ENCODE results near the gene GUCY1B1. TPM values are rescaled to one million over a fixed set of nuclear protein-coding genes. Genes with fewer than 3 reads are reported as not detected.

GUCY1B1 gene
- total RNA-seq, 6 experiments from 2014 or later = 0.07 TPM; not detected in 5

- Mint-ChIP-seq H3K36me3 (ENCODE audit: low read depth) (no peaks in the 10 kb centered on the region), H3K4me3 (no peak overlapping the region), H3K27me3 (ENCODE audit: insufficient read depth) (peaks cover 2% of the 10 kb centered on the region; the same call in 1 of the 2 replicates), H3K9me3 (peaks cover 13% of the 10 kb centered on the region), H3K27ac (no peak overlapping the region), H3K4me1 (ENCODE audit: low read depth) (peaks cover 6% of the 10 kb centered on the region; the same call in 1 of the 2 replicates)
- TF ChIP-seq CTCF (IDR thresholded peaks at IDR 0.05) = no peak
- no peak for DNase-seq
Observed at GRCh38 chr4:155842080-155842479, 83.3 kb downstream of the GUCY1B1 start.

GRCh38 chr4:155846929-155847328 is 88.1 kb downstream of the GUCY1B1 start:
- no peaks in the 10 kb centered on the region for H3K36me3 Mint-ChIP-seq (ENCODE audit: low read depth)
- H3K27ac Mint-ChIP-seq = no peak overlapping the region
- H3K4me3 Mint-ChIP-seq = no peak overlapping the region
- H3K4me1 Mint-ChIP-seq (ENCODE audit: low read depth) = no peaks in the 10 kb centered on the region
- no peak for TF ChIP-seq CTCF (IDR thresholded peaks at IDR 0.05)
- no peaks in the 10 kb centered on the region for H3K27me3 Mint-ChIP-seq (ENCODE audit: insufficient read depth)
- peaks cover 24% of the 10 kb centered on the region for H3K9me3 Mint-ChIP-seq
- no peak for DNase-seq

- Mint-ChIP-seq H3K27ac (no peak overlapping the region), H3K4me1 (ENCODE audit: low read depth) (no peaks in the 10 kb centered on the region; the same call in 1 of the 2 replicates), H3K27me3 (ENCODE audit: insufficient read depth) (no peaks in the 10 kb centered on the region), H3K4me3 (no peak overlapping the region), H3K36me3 (ENCODE audit: low read depth) (no peaks in the 10 kb centered on the region), H3K9me3 (peaks cover 24% of the 10 kb centered on the region)
- DNase-seq = no peak
- TF ChIP-seq CTCF (IDR thresholded peaks at IDR 0.05) = no peak
Observed at GRCh38 chr4:155849042-155849441, 90.2 kb downstream of the GUCY1B1 start.

GRCh38 chr4:155853189-155853588 is 94.4 kb downstream of the GUCY1B1 start:
- Mint-ChIP-seq H3K9me3 (peaks cover 8% of the 10 kb centered on the region; the same call in 1 of the 2 replicates), H3K27me3 (ENCODE audit: insufficient read depth) (no peaks in the 10 kb centered on the region; the same call in 1 of the 2 replicates), H3K4me1 (ENCODE audit: low read depth) (no peaks in the 10 kb centered on the region; the same call in 1 of the 2 replicates), H3K27ac (no peak overlapping the region), H3K36me3 (ENCODE audit: low read depth) (no peaks in the 10 kb centered on the region), H3K4me3 (no peak overlapping the region)
- DNase-seq = no peak
- no peak for TF ChIP-seq CTCF (IDR thresholded peaks at IDR 0.05)

GRCh38 chr4:155854582-155855226 is 95.9 kb downstream of the GUCY1B1 start:
- Mint-ChIP-seq H3K9me3 (peaks cover 12% of the 10 kb centered on the region; the same call in 1 of the 2 replicates), H3K27me3 (ENCODE audit: insufficient read depth) (no peaks in the 10 kb centered on the region; the same call in 1 of the 2 replicates), H3K4me1 (ENCODE audit: low read depth) (no peaks in the 10 kb centered on the region; the same call in 1 of the 2 replicates), H3K4me3 (peak overlapping the region; percentile 51; the same call in 1 of the 2 replicates), H3K27ac (peak overlapping the region; percentile 47; the same call in 1 of the 2 replicates), H3K36me3 (ENCODE audit: low read depth) (no peaks in the 10 kb centered on the region)
- no peak for TF ChIP-seq CTCF (IDR thresholded peaks at IDR 0.05)
- peak; percentile 49 for DNase-seq
